IMR-90 (cell line): Measurements from ENCODE around the gene HS6ST3.

Experiments
- CEBPB ChIP-seq: IDR thresholded peaks from 2 replicates; pipeline ENCODE4 v1.6.1; 2012; ENCODE audit warnings: low read depth, low read length, improper control_type of control experiment
- CHD1 ChIP-seq: IDR thresholded peaks from 2 replicates; pipeline ENCODE4 v1.6.1; 2012; ENCODE audit warnings: low read depth, low read length, improper control_type of control experiment
- CTCF ChIP-seq: conservative IDR thresholded peaks from 2 replicates; pipeline ENCODE4 v1.5.1; 2012; ENCODE audit warnings: mild to moderate bottlenecking, low read depth, low read length, improper control_type of control experiment
- FOS ChIP-seq: fragments of 150-350 bp; IDR thresholded peaks from 2 replicates; pipeline ENCODE4 v1.6.1; 2016; ENCODE audit warnings: low read depth, low read length
- MAFK ChIP-seq: IDR thresholded peaks from 2 replicates; pipeline ENCODE4 v1.6.1; 2012; ENCODE audit warnings: low read depth, low read length, improper control_type of control experiment
- MXI1 ChIP-seq: IDR thresholded peaks from 2 replicates; pipeline ENCODE4 v1.6.1; 2012; ENCODE audit warnings: low read depth, mild to moderate bottlenecking, low read length, moderate library complexity, borderline replicate concordance
- POLR2A ChIP-seq: IDR thresholded peaks from 2 replicates; pipeline ENCODE4 v1.6.1; 2012; ENCODE audit warnings: mild to moderate bottlenecking, low read depth, low read length
- RCOR1 ChIP-seq: IDR thresholded peaks from 2 replicates; pipeline ENCODE4 v1.6.1; 2012; ENCODE audit warnings: mild to moderate bottlenecking, low read length, improper control_type of control experiment; ENCODE audit not compliant: insufficient replicate concordance
- RFX5 ChIP-seq: IDR thresholded peaks from 2 replicates; pipeline ENCODE4 v1.8.0; 2012; ENCODE audit warnings: low read depth, mild to moderate bottlenecking, low read length, moderate library complexity
- SMC3 ChIP-seq: fragments of 150-350 bp; IDR thresholded peaks from 2 replicates; pipeline ENCODE4 v1.6.1; 2016; ENCODE audit warnings: low read depth, mild to moderate bottlenecking, antibody characterized with exemption, low read length, moderate library complexity
- USF2 ChIP-seq: fragments of 150-350 bp; IDR thresholded peaks from 2 replicates; pipeline ENCODE4 v1.6.1; 2017; ENCODE audit warnings: mild to moderate bottlenecking, antibody characterized with exemption, low read length, low read depth

- TF ChIP-seq POLR2A (no peak), CTCF (no peak), FOS (no peak), SMC3 (no peak), MAFK (no peak), RFX5 (no peak), USF2 (no peak), RCOR1 (no peak), MXI1 (no peak), CEBPB (no peak), CHD1 (no peak)
Observed at GRCh38 chr13:96218475-96218874, 128.6 kb downstream of the HS6ST3 start.
